Lower leg skin (tissue), 4 donors: Measurements from ENCODE around the gene OBSL1. TPM values are rescaled to one million over a fixed set of nuclear protein-coding genes. Genes with fewer than 3 reads are reported as not detected.

ENCODE experiments used
- DNase-seq, 2 donors: peaks; one replicate each; pipeline ENCODE4 v3.0.0-alpha.2; 2019; ENCODE audit warnings: low spot score in 2 of 2
- H3K4me3 ChIP-seq: fragments of 200-600 bp; sonication (generic); 2 replicates; pipeline ENCODE4 v1.5.1; 2017; ENCODE audit warnings: mild to moderate bottlenecking, low read depth; ENCODE audit not compliant: poor library complexity, severe bottlenecking
- POLR2A ChIP-seq, 2 donors: fragments of 450-650 bp; IDR thresholded peaks; one replicate each; pipeline ENCODE4 v1.6.1; 2016 to 2017; ENCODE audit warnings: antibody characterized with exemption in 2 of 2, mild to moderate bottlenecking in 1 of 2, moderate library complexity in 1 of 2
- WGBS, 2 donors: methylation state at CpG; one replicate each; pipeline ENCODE4 v1.1.5; 2018; 5-methylcytosine and 5-hydroxymethylcytosine counted together
- intact Hi-C: fragments of 100-400 bp; cut with DNase I; formaldehyde crosslinking; loops from one replicate; pipeline ENCODE4 v1.15.0; 2023; ENCODE audit warnings: low total_unique reads
- total RNA-seq, 4 donors: library from RNA; depleted of rRNA; stranded (reverse); fragments of >200 nt; gene quantifications; one replicate each; pipeline ENCODE4 v1.1.0, GENCODE V29; 2016
- TF ChIP-seq, protein P1 (sequence below), 3 donors: fragments of 450-650 bp; IDR thresholded peaks; one replicate each; pipeline ENCODE4 v1.5.1; 2016; ENCODE audit warnings: antibody characterized with exemption in 3 of 3, mild to moderate bottlenecking in 3 of 3, moderate library complexity in 2 of 3

Gene OBSL1
- total RNA-seq, 4 donors from 2014 or later: 34.2 to 52.7 (median 42.7) TPM

DNA sequence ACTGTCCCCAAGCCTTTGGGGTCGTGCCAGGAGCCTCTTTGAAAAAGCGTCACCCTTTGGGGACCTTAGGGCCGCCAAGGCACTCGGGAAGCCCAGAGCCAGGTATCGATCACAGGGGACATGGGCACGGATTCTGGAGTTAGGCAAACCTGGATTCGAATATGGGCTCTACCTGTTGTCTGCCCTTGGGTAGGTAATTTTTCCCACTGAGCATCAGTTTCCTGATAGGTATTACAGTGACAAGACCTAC is 18.2 kb downstream of the OBSL1 start:
- no peak for DNase-seq
- WGBS, 2 donors: 31 to 41% methylated on average over 5 to 7 of the region's 7 CpGs
- H3K4me3 ChIP-seq: no peak overlapping the region
- intact Hi-C loops: loop anchor here (10.0 kb wide), 1 partner anchor 82 kb away; no protein-coding TSS in a partner anchor
- no peak for TF ChIP-seq POLR2A (IDR thresholded peaks at IDR 0.05)
- TF ChIP-seq, protein P1, sequence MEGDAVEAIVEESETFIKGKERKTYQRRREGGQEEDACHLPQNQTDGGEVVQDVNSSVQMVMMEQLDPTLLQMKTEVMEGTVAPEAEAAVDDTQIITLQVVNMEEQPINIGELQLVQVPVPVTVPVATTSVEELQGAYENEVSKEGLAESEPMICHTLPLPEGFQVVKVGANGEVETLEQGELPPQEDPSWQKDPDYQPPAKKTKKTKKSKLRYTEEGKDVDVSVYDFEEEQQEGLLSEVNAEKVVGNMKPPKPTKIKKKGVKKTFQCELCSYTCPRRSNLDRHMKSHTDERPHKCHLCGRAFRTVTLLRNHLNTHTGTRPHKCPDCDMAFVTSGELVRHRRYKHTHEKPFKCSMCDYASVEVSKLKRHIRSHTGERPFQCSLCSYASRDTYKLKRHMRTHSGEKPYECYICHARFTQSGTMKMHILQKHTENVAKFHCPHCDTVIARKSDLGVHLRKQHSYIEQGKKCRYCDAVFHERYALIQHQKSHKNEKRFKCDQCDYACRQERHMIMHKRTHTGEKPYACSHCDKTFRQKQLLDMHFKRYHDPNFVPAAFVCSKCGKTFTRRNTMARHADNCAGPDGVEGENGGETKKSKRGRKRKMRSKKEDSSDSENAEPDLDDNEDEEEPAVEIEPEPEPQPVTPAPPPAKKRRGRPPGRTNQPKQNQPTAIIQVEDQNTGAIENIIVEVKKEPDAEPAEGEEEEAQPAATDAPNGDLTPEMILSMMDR (IDR thresholded peaks at IDR 0.05): no peak

- TF ChIP-seq, protein P1 (IDR thresholded peaks at IDR 0.05): no peak
- TF ChIP-seq POLR2A (IDR thresholded peaks at IDR 0.05): no peak
- H3K4me3 ChIP-seq: peak overlapping the region; percentile 32
- peak; percentile 75 to 97 for DNase-seq
- 2 to 4% methylated on average over 47 to 51 of the region's 99 CpGs for WGBS, 2 donors
- intact Hi-C loops: loop anchor here (10.0 kb wide), 1 partner anchor 82 kb away; no protein-coding TSS in a partner anchor
These were observed 18.8 kb downstream of the OBSL1 start for GRCh38 chr2:219552382-219553167.

DNA sequence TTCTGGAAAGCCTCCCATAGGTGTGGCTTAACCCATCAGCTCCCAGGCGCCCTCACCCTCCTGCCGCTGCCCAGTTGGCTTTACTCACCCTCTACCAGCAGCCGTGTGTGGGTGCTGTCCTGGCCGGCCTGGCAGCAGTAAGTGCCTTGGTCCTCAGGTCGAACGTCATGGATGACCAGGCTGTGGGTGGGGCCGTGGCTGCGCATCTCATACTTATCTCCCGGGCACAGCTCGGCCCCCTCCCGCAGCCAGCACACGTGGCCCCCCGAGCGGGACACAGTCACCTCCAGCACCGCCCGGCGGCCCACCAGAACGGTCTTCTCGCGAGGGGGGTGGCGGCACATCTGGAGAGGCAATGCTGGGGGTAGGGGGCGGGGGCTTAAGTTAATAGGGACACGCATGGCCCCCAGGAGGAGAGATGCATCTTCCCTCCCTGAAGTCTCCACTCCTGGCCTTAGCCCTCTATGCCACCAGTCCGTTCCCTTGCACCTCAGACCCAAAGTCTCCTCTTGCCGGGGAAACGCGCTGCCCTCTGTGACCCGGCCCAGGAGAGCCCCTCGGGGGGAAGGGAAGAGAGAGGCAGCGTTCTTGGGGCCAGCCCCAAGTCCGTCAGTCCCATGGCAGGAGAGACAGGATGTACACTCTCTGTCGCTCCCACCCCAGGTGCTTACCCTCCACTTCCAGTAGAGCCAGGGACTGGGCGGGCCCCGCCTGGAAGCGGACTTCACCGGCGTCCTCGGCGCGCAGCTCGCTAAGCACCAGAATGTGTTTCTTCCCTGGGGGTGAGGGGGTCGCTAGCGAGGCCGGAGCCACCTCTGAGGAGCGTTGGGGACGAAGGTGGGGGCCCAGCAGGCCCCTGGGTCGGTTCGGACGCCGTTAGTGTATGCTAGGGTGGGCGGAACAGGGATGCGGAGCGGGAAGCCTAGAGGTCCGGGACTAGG is 19.6 kb downstream of the OBSL1 start:
- no peak for DNase-seq
- intact Hi-C loops: loop anchor here (10.0 kb wide), 1 partner anchor 83 kb away; no protein-coding TSS in a partner anchor
- peak overlapping the region; percentile 32 for H3K4me3 ChIP-seq
- no peak for TF ChIP-seq POLR2A (IDR thresholded peaks at IDR 0.05)
- TF ChIP-seq, protein P1 (IDR thresholded peaks at IDR 0.05): no peak
- 5 to 9% methylated on average over 22 to 43 of the region's 54 CpGs for WGBS, 2 donors

GRCh38 chr2:219549619-219550018 is 21.7 kb downstream of the OBSL1 start:
- DNase-seq: no peak
- no peak overlapping the region for H3K4me3 ChIP-seq
- 86% methylated on average over 5 to 9 of the region's 9 CpGs for WGBS, 2 donors
- TF ChIP-seq POLR2A (IDR thresholded peaks at IDR 0.05): no peak
- TF ChIP-seq, protein P1 (IDR thresholded peaks at IDR 0.05): no peak
- intact Hi-C loops: loop anchor here (10.0 kb wide), 1 partner anchor 85 kb away; no protein-coding TSS in a partner anchor

DNA sequence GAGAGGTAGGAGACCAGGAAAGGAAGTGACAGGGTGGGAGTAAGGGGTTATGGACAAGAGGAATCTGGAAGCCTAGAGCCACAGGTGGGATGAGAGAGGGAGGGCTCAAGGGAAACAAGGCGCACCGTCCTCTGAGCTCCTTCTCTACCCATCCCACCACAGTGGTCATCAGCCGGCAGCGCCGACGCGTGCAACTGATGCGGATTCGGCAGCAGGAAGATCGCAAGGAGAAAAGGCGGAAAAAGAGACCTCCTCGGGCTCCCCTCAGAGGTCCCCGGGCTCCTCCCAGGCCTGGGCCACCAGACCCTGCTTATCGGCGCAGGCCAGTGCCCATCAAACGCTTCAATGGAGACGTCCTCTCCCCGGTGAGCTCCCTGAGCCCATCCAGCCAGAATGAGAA is 22.3 kb downstream of the OBSL1 start:
- intact Hi-C loops: no loop called here
- TF ChIP-seq, protein P1 (IDR thresholded peaks at IDR 0.05): no peak
- no peak for TF ChIP-seq POLR2A (IDR thresholded peaks at IDR 0.05)
- no peak for DNase-seq
- no peak overlapping the region for H3K4me3 ChIP-seq
- 92 to 93% methylated on average over 18 of the region's 18 CpGs for WGBS, 2 donors
